A549 treated with RU486 at 1 μM for 4 hours (cell line): ENCODE results near the gene LLGL1. TPM values are rescaled to one million over a fixed set of nuclear protein-coding genes. Genes with fewer than 3 reads are reported as not detected.

Experiments
- total RNA-seq: library from RNA; stranded (reverse); fragments of 200-300 nt; extraction: Qiagen RNA extraction; gene quantifications from 5 replicates; pipeline ENCODE4 v1.2.3, GENCODE V29; 2022; ENCODE audit warnings: low read depth

LLGL1 gene
- 11.7 to 18.1 TPM (median 13.6 TPM) in 5 replicates for total RNA-seq

DNA sequence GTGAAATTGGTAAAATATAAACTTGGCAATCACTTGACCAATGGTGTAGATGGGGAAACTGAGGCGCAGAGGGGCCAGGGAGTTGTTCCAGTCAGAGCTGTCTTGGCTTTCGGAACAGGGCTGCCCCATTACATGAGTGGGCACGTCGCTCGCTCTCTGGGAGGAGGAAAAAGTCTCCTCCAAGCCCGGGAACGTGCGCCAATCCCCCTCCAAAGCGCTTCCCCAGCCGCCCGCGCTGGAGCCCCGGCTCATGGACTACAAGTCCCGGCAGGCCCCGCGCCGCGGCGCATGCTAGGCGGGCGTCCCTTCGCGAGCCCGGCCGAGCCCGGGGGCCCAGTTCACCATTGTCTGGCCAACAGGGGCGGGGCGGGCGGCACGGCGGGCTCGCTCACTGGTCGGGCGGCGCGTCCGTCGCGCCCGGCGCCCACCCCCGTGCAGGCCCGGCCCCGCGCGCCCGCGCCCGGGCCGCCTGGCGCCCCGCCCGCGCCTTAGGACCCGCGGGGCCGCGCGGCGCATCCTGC, at the start of gene LLGL1:
Gene LLGL1, plus strand, starts transcription at position 515 of the 521 bp plus-strand sequence. CDS start 48 bp downstream, outside the sequence.

GRCh38 chr17:18183334-18184142, 41.9 kb upstream of the LLGL1 start, which contains the start of gene ALKBH5:
TSS of gene ALKBH5 (plus strand) at chr17:18183828. CDS start at chr17:18184244, 416 bp downstream.

DNA sequence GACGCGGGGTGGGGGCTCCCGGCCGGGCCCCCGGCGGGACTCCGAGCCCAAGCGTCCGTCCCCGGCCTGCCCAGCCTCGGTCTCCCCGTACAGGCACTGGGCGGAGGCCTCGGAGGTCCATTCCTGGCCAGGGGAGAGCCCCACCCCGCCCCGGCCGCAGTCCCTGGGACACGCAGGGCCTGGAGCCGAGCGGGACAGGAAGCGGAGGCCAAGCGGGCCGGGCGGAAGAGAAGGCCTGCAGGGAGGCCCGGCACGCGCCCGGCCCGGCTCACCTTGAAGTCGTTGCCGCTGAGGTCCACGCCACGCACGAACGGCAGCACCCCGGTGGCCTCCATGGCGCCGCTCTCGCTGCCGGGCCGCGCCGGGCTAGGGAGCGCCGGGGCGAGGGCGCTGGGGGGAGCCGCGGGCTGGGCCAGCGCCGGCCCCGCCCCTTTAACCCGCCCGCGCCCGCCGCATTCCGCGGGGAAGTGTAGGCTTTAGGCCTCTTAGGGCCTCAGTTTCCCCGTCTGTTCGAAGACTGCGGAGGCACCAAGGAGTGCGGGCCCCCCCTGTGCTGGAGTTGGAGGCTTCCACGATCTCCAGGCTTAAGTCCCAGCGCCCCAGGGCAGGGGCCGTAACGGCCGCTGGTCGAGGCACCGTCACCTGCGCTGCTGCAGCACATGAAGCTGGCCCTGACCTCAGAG, 33.1 kb downstream of the LLGL1 start, which contains the start of gene FLII:
Gene FLII, minus strand, starts transcription at position 383 of the 683 bp plus-strand sequence. Its CDS starts 48 bp downstream, at position 335.

GRCh38 chr17:18260332-18261145, 35.1 kb downstream of the LLGL1 start, which contains the start of gene MIEF2:
TSS of gene MIEF2 (plus strand) at chr17:18260662. CDS start at chr17:18262721, 2,059 bp downstream.

Other genes with a start within 250 kb of the LLGL1 start
- gene ATPAF2, start 186.5 kb upstream of the LLGL1 start, total RNA-seq = 22.7 to 38.6 TPM (median 27.9 TPM) in 5 replicates
- 11.0 to 13.9 TPM (median 12.9 TPM) in 5 replicates for gene GID4, start 186.2 kb upstream of the LLGL1 start, total RNA-seq
- gene DRG2, start 137.7 kb upstream of the LLGL1 start, total RNA-seq = 43.6 to 57.4 TPM (median 51.0 TPM) in 5 replicates
- gene MYO15A, start 116.9 kb upstream of the LLGL1 start, total RNA-seq = 0.30 to 0.63 TPM (median 0.42 TPM) in 5 replicates
- 51.1 to 57.5 TPM (median 52.3 TPM) in 5 replicates for gene ALKBH5, start 41.8 kb upstream of the LLGL1 start, total RNA-seq
- gene FLII, start 33.1 kb downstream of the LLGL1 start, total RNA-seq = 224 to 259 TPM (median 243 TPM) in 5 replicates
- gene MIEF2, start 35.0 kb downstream of the LLGL1 start, total RNA-seq = 7.2 to 11.6 TPM (median 11.2 TPM) in 5 replicates
- gene TOP3A, start 89.4 kb downstream of the LLGL1 start, total RNA-seq = 29.2 to 41.8 TPM (median 37.0 TPM) in 5 replicates
- 15.4 to 16.8 TPM (median 16.2 TPM) in 5 replicates for gene SMCR8, start 89.7 kb downstream of the LLGL1 start, total RNA-seq
- 43.9 to 50.5 TPM (median 44.9 TPM) in 5 replicates for gene SHMT1, start 137.9 kb downstream of the LLGL1 start, total RNA-seq
- 0.06 TPM in 1 of 5 replicates, not detected in the others for gene EVPLL, start 152.1 kb downstream of the LLGL1 start, total RNA-seq